Stimulated activated CD4-positive, alpha-beta T cell treated with anti-CD3 and anti-CD28 coated beads, TNF-alpha, amount 100 ng/mL, for 48 hours (primary cell): ENCODE measurements around the gene FCHO2.

Experiments
- DNase-seq, 3 donors: peaks; one replicate each; pipeline ENCODE4 v3.0.0-alpha.2; 2020; ENCODE audit warnings: low read depth in 3 of 3

The FCHO2 gene

GRCh38 chr5:73112359-73112758 is 156.5 kb downstream of the FCHO2 start:
- no peak for DNase-seq

GRCh38 chr5:73114044-73114688 is 158.3 kb downstream of the FCHO2 start:
- no peak for DNase-seq

GRCh38 chr5:73115399-73116051 is 159.7 kb downstream of the FCHO2 start:
- no peak for DNase-seq

- DNase-seq = no peak
These were observed 160.7 kb downstream of the FCHO2 start for GRCh38 chr5:73116506-73116905.

GRCh38 chr5:73117088-73117740 is 161.4 kb downstream of the FCHO2 start:
- no peak for DNase-seq

GRCh38 chr5:73118391-73118973 is 162.6 kb downstream of the FCHO2 start:
- no peak for DNase-seq

GRCh38 chr5:73119451-73120157 is 163.8 kb downstream of the FCHO2 start:
- no peak for DNase-seq

GRCh38 chr5:73120222-73121118 is 164.6 kb downstream of the FCHO2 start, which contains the start of gene TMEM171:
Gene TMEM171 (plus strand): TSS chr5:73120575. CDS start chr5:73123374, 2,799 bp downstream.
- DNase-seq = no peak

GRCh38 chr5:73121119-73121463 is 165.2 kb downstream of the FCHO2 start:
- DNase-seq = no peak

GRCh38 chr5:73122875-73123810 is 167.3 kb downstream of the FCHO2 start:
- DNase-seq = no peak

GRCh38 chr5:73125289-73125688 is 169.4 kb downstream of the FCHO2 start:
- no peak for DNase-seq

- DNase-seq = no peak
These were observed 170.5 kb downstream of the FCHO2 start for GRCh38 chr5:73126381-73126780.

GRCh38 chr5:73126957-73127356 is 171.1 kb downstream of the FCHO2 start:
- no peak for DNase-seq

- DNase-seq = no peak
These were observed 173.3 kb downstream of the FCHO2 start for GRCh38 chr5:73129143-73129542.

- DNase-seq = no peak
These were observed 175.0 kb downstream of the FCHO2 start for GRCh38 chr5:73130811-73131210.

GRCh38 chr5:73131711-73132425 is 176.0 kb downstream of the FCHO2 start:
- DNase-seq = no peak

- DNase-seq = no peak
These were observed 176.9 kb downstream of the FCHO2 start for GRCh38 chr5:73132759-73133158.

- DNase-seq = no peak
These were observed 179.2 kb downstream of the FCHO2 start for GRCh38 chr5:73135021-73135420.

GRCh38 chr5:73135429-73136054 is 179.7 kb downstream of the FCHO2 start:
- no peak for DNase-seq
